HAP-1 (cell line): ENCODE data around the gene FBXO15.

Experiments used
- DNase-seq, 2 experiments: peaks; one replicate each; pipeline ENCODE4 v3.0.0-alpha.2; 2016 to 2020; ENCODE audit warnings: low spot score in 2 of 2
- H3K27me3 ChIP-seq: fragments of 250-450 bp; sonication (Bioruptor Pico); 2 replicates; pipeline ENCODE4 v1.5.1; 2020; ENCODE audit warnings: low read depth, mild to moderate bottlenecking, moderate library complexity
- H3K36me3 ChIP-seq: fragments of 250-450 bp; sonication (Bioruptor Pico); replicated peaks from 2 replicates; pipeline ENCODE4 v1.5.1; 2020; ENCODE audit warnings: mild to moderate bottlenecking
- H3K4me1 ChIP-seq: fragments of 250-450 bp; sonication (Bioruptor Pico); 2 replicates; pipeline ENCODE4 v1.5.1; 2020; ENCODE audit warnings: mild to moderate bottlenecking
- H3K4me3 ChIP-seq: fragments of 250-450 bp; sonication (Bioruptor Pico); 2 replicates; pipeline ENCODE4 v1.5.1; 2020; ENCODE audit warnings: mild to moderate bottlenecking, moderate library complexity
- H3K9me3 ChIP-seq: fragments of 250-450 bp; sonication (Bioruptor Pico); 2 replicates; pipeline ENCODE4 v1.5.1; 2020; ENCODE audit warnings: mild to moderate bottlenecking, moderate library complexity
- in situ Hi-C: fragments of 300-500 bp; cut with MboI; formaldehyde crosslinking; loops from 3 replicates; pipeline ENCODE4 v1.14.3; 2020; ENCODE audit warnings: low sequenced_read_pairs, inconsistent platforms, mixed read lengths

The FBXO15 gene

DNA sequence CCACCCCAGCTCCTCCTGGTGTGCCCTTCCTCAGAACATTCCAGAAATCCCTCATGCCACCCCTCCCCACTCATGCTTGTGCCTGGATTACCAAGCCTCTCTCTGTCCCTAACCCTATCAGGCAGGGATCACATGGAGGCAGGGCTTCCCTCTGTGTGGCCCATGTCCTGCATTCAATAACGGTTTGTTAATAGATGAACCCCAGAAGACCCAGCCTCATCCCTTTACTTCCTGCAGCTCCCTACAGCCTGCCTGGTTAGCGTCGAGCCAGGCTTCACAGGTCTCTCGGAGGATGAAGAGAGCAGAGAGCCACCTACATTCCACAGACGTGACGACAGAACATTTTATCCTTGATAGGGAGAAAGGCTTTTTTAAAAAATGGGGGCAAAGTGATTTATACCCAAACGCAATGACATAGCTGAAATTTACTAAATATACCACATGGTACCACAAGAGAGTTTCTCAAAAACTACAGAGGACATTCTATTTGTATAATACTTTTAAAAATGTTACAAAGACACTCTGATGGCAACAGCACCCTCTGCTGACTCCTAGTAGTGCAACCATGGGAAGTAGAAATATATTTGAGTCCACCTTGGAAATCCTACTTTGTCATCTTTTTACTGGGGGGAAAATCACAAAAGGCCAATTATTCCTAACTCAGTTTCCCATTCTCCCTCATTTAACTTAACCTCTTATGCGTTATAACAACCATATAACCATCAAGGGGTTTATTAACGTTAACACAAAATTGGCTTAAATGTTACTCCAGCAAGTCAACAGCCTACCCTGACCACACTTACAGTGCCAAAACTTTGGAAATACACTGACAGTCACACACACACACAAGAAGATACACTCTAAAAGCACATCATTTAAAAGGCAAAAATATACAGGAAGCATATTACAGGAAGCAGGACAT lies 30.7 kb downstream of the FBXO15 start:
- peak; percentile 12 to 27 for DNase-seq
- in situ Hi-C loops, result no loop called here
- H3K4me3 ChIP-seq, result no peak overlapping the region
- no peaks in the 10 kb centered on the region for H3K36me3 ChIP-seq
- no peaks in the 10 kb centered on the region for H3K9me3 ChIP-seq
- no peaks in the 10 kb centered on the region for H3K4me1 ChIP-seq
- 0 out of 2 replicates have a peak, but pooled peaks cover 3% of the 10 kb centered on the region for H3K27me3 ChIP-seq

DNA sequence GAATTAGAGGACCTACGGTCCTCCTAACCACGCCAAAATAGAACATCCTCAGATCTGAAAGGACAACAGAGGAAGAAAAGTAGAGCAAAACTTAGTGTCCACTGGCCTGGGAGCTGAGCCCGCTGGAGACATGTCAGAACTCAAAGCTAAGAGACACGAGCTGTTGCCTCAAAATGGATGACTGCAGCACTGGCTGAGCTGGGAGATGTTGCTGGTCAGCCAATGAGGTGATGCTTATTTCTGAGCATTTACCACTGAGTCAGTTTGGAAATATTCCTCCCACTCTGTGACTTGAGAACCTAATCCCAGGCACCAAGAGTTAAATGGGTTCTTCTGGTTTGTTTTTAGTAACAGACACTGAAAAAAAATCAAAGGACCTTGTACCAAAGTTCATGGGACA lies 32.6 kb downstream of the FBXO15 start:
- no peaks in the 10 kb centered on the region for H3K36me3 ChIP-seq
- DNase-seq, result no peak
- in situ Hi-C loops, result no loop called here
- no peaks in the 10 kb centered on the region for H3K9me3 ChIP-seq
- no peak overlapping the region for H3K4me3 ChIP-seq
- H3K4me1 ChIP-seq, result no peaks in the 10 kb centered on the region
- H3K27me3 ChIP-seq, result no peaks in the 10 kb centered on the region

DNA sequence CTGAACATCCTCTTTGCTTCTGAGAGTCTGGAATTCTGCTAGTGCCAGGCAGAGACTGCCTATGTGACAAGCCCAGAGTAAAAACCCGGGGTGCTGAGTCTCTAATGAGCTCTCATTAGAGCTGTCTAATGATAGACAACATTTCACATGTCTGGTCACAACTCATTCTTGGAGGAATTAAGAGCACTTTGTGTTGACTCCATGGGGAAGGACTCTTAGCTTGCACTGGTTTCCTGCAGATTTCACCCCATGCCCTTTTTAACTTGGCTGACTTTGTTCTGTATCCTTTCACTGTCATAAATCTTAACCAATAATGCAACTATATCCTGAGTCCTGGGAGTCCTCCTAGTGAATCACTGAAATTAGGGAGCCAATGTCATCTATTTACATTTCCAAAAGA lies 33.5 kb downstream of the FBXO15 start:
- no peaks in the 10 kb centered on the region for H3K36me3 ChIP-seq
- H3K27me3 ChIP-seq, result no peaks in the 10 kb centered on the region
- H3K4me3 ChIP-seq, result no peak overlapping the region
- no peak for DNase-seq
- H3K9me3 ChIP-seq, result no peaks in the 10 kb centered on the region
- H3K4me1 ChIP-seq, result no peaks in the 10 kb centered on the region
- in situ Hi-C loops, result no loop called here

DNA sequence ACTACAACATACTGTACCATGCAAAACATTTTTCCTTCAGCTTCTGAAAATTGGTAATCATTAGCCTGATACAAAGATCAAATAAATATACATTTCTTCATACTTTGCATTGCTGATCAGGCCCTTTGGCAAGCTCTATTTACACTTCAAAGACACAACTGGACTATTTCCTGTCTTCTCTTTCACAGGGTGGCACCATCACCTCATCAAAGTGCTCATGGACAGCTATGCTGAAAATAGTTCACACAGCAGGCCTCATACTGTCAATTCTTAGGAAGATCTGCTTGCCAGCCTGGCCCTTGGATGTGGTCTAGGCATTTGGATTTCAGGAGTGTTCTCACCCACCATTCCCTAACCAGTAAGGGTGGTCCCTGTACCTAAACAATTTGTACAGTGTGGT lies 33.9 kb downstream of the FBXO15 start:
- no peaks in the 10 kb centered on the region for H3K4me1 ChIP-seq
- H3K4me3 ChIP-seq, result no peak overlapping the region
- in situ Hi-C loops, result no loop called here
- no peaks in the 10 kb centered on the region for H3K27me3 ChIP-seq
- H3K9me3 ChIP-seq, result no peaks in the 10 kb centered on the region
- DNase-seq, result no peak
- H3K36me3 ChIP-seq, result no peaks in the 10 kb centered on the region

DNA sequence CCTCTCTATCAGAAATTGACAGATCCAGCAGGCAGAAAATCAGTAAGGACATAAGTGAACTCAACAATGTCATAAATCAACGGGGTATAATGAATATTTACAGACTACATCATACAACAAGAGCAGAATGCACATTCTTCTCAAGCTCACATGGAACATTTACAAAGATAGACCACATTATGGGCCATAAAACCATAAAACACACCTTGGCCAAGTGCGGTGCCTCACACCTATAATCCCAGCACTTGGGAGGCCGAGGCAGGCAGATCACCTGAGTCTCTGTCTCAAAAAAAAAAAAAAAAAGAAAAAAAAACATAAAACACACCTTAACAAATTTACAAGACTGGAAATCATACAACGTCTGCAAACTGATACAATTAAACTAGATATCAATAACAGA lies 36.7 kb downstream of the FBXO15 start:
- Histone ChIP-seq H3K27me3 (no peaks in the 10 kb centered on the region), H3K4me1 (no peaks in the 10 kb centered on the region), H3K36me3 (no peaks in the 10 kb centered on the region), H3K4me3 (no peak overlapping the region), H3K9me3 (no peaks in the 10 kb centered on the region)
- DNase-seq, result no peak
- in situ Hi-C loops, result no loop called here

DNA sequence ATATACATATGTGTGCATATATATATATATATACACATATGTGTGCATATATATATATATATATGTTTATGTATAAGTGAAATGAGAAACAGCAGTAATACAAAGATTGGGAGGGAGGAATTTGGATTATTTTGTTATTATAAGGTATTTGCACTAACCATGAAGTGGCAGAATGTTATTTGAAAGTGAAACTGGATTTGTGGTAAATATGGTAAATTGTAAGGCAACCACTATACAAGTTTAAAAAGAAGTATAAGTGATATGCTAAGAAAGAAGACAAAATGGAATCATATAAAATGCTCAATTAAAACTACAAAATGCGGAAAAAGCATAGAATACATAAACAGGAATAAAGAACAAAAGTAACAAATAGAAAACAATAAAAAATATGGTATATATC lies 37.5 kb downstream of the FBXO15 start:
- H3K36me3 ChIP-seq, result no peaks in the 10 kb centered on the region
- H3K4me3 ChIP-seq, result no peak overlapping the region
- no peaks in the 10 kb centered on the region for H3K9me3 ChIP-seq
- no peaks in the 10 kb centered on the region for H3K27me3 ChIP-seq
- no peaks in the 10 kb centered on the region for H3K4me1 ChIP-seq
- in situ Hi-C loops, result no loop called here
- no peak for DNase-seq

DNA sequence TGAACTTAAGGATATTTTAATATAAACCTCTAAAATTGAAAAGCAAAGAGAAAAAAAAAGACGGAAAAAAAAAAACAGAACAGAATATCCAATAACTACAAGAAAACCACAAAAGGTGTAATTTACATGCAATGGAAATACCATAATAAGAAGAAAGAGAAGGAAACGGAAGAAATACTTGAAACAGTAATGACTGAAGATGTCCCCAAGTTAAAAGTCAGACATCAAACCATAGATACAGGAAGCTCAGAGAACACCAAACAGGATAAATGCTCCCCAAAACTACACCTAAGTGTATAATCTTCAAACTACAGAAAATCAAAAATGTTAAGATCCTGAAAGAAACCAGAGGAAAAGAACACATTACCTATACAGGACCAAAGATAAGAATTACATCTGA lies 39.2 kb downstream of the FBXO15 start:
- H3K4me3 ChIP-seq, result no peak overlapping the region
- no peaks in the 10 kb centered on the region for H3K9me3 ChIP-seq
- H3K36me3 ChIP-seq, result no peaks in the 10 kb centered on the region
- H3K27me3 ChIP-seq, result no peaks in the 10 kb centered on the region
- DNase-seq, result no peak
- no peaks in the 10 kb centered on the region for H3K4me1 ChIP-seq
- in situ Hi-C loops, result no loop called here

DNA sequence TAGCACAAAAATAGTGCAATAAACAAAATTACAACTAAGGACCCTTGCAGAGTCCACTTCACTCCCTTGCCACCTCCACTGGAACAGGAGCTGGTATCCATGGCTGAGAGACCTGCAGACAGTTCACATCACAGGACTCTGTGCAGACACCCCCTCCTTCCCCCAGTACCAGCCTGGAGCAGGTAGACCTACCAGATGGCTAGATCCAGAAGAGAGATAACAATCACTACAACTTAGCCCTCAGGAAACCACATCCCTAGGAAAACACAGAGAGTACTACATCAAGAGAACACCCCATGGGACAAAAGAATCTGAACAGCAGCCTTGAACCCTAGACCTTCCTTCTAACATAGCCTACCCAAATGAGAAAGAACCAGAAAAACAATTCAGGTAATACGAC lies 49.8 kb downstream of the FBXO15 start:
- in situ Hi-C loops, result no loop called here
- Histone ChIP-seq H3K4me1 (no peaks in the 10 kb centered on the region), H3K36me3 (no peaks in the 10 kb centered on the region), H3K4me3 (no peak overlapping the region), H3K9me3 (no peaks in the 10 kb centered on the region), H3K27me3 (no peaks in the 10 kb centered on the region)
- DNase-seq, result no peak

DNA sequence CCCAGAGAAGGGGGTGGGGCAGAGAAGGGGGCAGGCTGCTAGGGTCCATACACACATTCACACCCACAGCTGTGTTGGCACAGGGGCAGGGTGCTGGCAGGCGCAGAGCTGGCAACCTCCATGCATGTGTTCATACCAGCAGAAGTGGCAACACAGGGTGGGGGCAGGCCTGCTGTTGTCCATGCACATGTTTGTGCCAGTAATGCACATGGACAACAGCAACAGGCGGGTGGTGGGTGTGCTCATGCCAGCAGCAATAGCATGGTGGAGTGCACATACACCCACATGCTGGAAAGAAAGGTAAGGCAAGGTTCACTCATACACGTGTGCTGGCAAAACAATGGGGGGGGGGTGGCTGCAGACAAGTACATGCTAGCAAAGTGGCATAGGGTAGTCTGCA lies 54.7 kb downstream of the FBXO15 start:
- Histone ChIP-seq H3K27me3 (no peaks in the 10 kb centered on the region), H3K36me3 (no peaks in the 10 kb centered on the region), H3K4me3 (no peak overlapping the region), H3K4me1 (no peaks in the 10 kb centered on the region), H3K9me3 (no peaks in the 10 kb centered on the region)
- no peak for DNase-seq
- in situ Hi-C loops, result no loop called here

DNA sequence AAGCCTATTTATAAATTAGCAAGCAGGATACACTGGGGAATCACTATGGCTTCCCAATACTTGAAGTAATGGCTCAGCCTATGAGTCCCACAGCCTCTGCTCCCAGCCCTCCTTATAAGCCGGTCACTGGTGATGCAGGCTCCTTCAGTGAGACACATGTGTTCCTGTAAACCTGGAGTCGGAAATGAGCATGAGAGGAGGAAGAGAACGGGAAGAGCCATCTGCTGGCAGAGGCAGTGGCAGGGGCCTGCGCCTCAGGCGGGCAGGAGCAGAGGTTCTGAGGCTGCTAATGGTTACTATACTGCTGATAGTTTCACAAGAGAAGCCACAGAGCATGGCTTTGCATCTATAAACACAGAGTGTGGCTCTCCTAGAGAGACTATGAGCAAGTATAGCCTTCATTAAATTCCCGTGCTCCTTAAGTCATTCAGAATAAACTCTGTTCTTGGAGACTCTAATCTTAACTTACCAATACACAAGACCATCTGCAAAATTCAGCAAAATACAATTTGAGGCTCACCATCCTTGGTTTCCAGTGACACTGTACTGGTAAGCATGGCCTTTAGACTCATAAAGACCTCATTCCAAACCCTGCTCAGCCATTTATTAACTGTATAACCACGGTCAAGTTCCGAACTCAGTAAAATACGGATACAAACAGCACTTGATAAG lies 63.3 kb downstream of the FBXO15 start:
- no peaks in the 10 kb centered on the region for H3K27me3 ChIP-seq
- in situ Hi-C loops, result no loop called here
- H3K4me3 ChIP-seq, result no peak overlapping the region
- H3K4me1 ChIP-seq, result no peaks in the 10 kb centered on the region
- no peaks in the 10 kb centered on the region for H3K9me3 ChIP-seq
- DNase-seq, result no peak
- H3K36me3 ChIP-seq, result no peaks in the 10 kb centered on the region

DNA sequence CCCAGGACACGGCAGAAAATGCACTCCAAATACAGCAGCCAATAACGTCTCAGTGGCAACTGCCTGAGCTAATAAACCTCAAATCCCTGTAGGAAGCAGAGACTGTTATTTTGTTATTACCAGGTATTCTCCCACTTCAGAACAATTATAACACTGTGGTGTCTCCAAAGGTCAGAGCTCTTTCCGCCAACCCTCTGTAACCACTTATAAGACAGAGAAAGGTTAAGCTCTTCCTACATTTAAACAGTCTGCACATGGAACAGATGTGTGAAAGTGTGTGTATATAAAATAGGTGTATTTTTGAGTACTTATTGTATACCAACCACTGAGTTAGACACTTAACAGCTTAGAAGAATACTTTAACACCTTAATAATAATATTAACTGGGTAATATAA lies 64.1 kb downstream of the FBXO15 start:
- Histone ChIP-seq H3K4me3 (no peak overlapping the region), H3K27me3 (no peaks in the 10 kb centered on the region), H3K36me3 (no peaks in the 10 kb centered on the region), H3K4me1 (no peaks in the 10 kb centered on the region), H3K9me3 (no peaks in the 10 kb centered on the region)
- no peak for DNase-seq
- in situ Hi-C loops, result no loop called here

DNA sequence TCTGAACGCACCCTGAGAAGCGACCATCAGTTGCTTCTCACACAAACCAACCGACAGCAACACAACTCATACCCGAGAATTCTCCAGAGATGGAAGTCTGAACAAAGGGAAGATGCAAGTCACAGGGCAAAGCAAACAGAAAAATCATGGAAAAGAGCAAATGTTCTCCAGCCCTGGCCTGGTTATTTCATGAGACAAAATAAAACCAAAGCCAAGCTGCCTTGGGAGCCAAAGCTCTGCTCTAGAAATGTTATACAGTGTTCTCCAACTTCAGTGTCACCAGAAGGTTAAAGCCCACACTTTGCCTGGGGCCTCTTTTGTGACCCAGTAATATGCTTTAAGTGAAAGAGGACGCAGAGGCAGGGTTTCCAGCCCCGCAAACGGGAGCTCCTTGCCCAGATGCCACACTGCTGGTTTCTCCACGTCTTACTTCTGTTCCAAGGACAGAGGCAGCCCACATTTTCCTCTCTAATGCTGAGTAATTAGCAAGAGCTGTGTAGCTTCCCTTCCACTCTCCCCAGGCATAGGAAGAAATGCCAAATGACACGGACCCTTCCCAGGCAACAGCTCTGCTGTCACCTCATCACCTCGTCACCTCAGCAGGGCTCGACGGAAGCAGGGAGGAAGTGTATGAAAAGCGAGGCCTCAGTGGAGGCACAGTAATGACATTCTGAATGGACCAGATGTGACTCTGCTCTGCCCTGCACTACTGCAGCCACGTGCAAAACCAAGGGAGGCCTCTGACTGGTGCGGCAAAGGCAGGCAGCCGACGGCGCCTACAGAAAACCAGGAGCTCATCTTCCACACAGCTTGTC lies 64.7 kb downstream of the FBXO15 start:
- no peak for DNase-seq
- Histone ChIP-seq H3K36me3 (no peaks in the 10 kb centered on the region), H3K9me3 (no peaks in the 10 kb centered on the region), H3K4me1 (no peaks in the 10 kb centered on the region), H3K27me3 (no peaks in the 10 kb centered on the region), H3K4me3 (no peak overlapping the region)
- in situ Hi-C loops, result no loop called here

DNA sequence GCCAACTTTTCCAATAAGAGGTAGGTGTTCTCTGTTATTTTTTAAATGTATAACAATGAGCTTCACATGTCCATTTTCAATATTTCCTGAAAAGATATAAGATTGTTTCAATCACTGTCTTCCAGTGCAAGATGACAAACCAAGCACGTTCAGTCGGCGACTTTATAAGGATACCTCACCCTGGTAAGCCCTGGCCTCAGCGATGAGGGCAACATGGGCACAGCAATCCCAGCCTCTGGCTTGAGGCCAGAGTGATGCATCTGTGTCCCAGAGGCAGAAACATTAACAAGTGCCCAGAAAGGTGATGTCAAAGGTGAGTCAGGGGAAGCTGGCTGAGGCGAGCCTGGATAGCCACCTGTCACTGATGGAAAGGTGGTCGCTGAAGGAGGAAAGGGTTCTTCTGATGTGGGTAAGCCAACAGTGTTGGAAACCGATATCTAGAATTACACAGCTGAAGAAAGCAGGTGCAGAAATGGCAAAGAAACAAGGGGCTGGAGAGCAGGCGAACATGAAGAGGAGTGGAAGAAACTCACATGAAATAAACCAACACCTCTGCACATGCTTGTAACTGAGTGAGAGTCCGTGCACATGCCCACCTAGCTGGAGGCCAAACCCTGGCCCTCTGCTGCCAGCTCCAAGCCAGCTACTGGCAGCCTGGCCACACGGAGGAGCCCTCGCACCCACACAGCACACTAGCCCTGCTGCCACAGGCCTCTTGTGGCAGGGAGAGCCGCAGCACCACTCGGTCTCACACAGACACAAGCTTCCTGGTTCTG lies 65.5 kb downstream of the FBXO15 start:
- peak in 1 of 2 experiments; percentile 17 for DNase-seq
- in situ Hi-C loops, result no loop called here
- Histone ChIP-seq H3K4me3 (no peak overlapping the region), H3K36me3 (no peaks in the 10 kb centered on the region), H3K9me3 (no peaks in the 10 kb centered on the region), H3K27me3 (no peaks in the 10 kb centered on the region), H3K4me1 (no peaks in the 10 kb centered on the region)
